Renal cortical epithelial cell (primary cell): ENCODE results near the gene EPHA4. TPM values are rescaled to one million over a fixed set of nuclear protein-coding genes. Genes with fewer than 3 reads are reported as not detected.
A peak's percentile ranks its signal among the peaks of the same experiment; 100 is the strongest.

Experiments used
- DNase-seq: peaks from one replicate; pipeline ENCODE4 v3.0.0-alpha.2; 2011; ENCODE audit warnings: low read depth
- total RNA-seq: library from RNA; depleted of rRNA; stranded (reverse); fragments of >200 nt; gene quantifications from 2 replicates; pipeline ENCODE4 v1.2.3, GENCODE V29; 2014

The EPHA4 gene
- total RNA-seq, 1 donor from 2014 or later: 15.8 TPM

- DNase-seq: no peak
Observed at GRCh38 chr2:221476195-221476594, 95.9 kb downstream of the EPHA4 start.

GRCh38 chr2:221473451-221473850, 98.7 kb downstream of the EPHA4 start:
- DNase-seq: no peak

DNA sequence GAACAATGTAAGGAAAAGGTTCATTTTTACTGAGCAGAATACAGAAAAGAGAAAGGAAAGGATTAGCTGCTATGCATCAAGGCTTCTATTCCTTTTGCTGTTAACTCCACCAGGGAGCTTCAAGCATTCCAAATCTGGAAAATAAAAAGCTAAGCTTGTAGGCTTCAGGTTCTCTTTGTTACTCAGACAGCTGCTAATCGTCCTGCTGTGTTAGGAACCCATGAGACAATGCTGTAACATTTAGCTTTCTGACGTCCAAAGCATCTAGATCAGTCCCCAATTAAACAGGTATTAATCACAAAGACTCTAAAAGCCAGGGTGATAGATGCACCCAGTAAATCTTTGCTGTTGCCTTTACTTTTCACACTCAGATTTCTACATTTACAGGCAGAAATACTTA, 103.8 kb downstream of the EPHA4 start:
- DNase-seq: no peak

- DNase-seq: peak; percentile 67
Observed at GRCh38 chr2:221467610-221468009, 104.5 kb downstream of the EPHA4 start.

DNA sequence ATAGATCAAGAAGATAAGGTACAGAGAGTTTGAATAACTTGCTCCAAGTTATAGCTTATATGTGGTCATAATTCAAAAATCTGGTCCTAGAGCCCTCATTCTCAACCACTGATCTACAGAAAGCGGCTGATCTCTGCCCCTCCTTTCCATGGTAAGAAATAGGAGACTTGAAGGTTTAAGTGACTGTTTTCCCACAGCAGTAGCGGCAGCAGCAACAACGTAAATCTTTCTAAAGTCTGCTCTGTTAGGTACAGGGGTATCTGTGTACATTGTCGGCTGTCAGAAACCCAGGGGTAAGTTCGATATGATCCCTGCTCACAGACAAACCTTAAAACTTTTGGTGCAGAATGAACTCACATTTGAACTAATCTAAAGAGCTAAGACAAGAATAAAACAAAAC, 105.4 kb downstream of the EPHA4 start:
- no peak for DNase-seq

GRCh38 chr2:221465776-221466175, 106.3 kb downstream of the EPHA4 start:
- DNase-seq: peak; percentile 42

- no peak for DNase-seq
Observed at GRCh38 chr2:221464971-221465370, 107.1 kb downstream of the EPHA4 start.

DNA sequence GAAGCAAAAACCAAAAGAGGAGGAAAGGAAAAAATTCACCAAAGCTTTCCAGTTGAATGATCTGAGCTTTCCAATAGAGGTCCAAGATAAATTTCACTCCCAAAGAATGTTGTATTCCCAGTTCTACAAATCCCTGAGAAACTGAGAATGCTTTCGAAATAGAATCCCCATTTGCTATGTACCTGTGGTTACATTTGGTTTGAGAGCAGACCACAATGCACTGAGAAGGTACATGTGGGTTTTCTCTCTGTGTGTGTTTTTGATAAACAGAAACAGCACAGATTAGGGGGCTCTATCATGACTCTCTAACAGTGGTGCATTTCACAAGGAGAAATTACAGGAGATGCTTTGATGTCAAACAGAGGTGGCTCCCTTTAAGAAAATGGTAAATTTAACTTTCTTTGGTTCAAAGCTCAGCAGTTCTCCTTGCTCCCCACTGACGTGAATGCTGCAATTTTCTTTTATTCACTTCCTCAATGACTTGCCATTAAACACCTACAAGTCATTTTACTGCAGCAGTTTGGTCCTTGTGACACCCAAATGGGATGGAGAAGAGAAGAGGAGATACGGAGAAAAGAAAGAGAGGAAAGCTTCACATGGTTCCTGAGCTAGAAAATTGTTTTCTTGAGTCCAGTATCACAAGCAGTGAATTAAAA, 108.7 kb downstream of the EPHA4 start:
- DNase-seq: peak; percentile 59

- DNase-seq: no peak
Observed at GRCh38 chr2:221461901-221462300, 110.2 kb downstream of the EPHA4 start.

DNA sequence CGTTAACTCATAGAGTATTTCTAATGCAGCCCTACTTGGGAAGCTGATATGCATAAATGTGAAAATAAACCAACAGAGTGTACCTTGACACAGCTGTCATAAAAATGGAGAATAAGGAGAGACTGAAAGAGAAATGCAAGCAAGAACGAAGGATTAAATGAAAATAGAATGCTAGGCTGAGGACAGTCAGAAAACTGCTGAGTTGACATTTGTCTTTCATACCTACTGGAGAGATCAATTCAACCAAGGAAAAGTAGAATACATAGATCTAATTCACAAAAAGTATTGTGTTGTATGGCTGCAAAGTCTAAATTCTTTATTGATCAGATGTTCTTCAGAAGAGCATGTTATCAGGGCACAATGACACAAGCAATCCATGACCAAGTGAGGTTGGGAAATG, 112.0 kb downstream of the EPHA4 start:
- DNase-seq: no peak

- DNase-seq: no peak
Observed at GRCh38 chr2:221458578-221458977, 113.5 kb downstream of the EPHA4 start.

GRCh38 chr2:221455214-221455613, 116.9 kb downstream of the EPHA4 start:
- no peak for DNase-seq

DNA sequence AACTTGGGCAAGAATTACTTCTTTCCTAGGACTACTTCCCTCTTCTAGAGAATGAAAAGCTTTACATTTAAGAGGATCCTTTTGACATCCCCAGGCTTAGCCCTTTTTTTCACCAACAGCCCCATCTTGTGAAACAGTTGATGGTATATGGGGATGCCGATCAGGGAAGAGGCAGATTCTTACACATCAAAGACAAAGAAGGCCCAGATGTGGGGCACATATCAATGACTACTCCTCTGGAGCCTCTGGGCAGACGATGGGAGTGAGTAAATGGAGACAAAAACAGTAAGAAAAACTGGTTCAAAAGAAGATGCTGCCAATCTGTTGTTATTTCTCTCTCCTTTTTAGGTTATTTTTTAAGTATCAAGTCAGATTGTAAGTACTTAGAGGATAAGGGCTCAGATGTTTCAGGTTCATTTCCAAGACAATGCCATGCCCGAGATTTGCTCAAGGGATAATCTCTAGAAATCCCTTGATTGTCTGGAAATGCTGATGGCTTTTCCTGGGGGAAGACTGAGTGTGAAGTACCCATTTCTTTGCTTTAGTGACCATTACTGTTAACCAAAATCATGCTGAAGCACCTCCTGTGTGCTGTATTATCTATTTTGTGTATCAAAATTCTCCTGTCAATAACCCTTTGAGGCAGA, 117.5 kb downstream of the EPHA4 start:
- no peak for DNase-seq

GRCh38 chr2:221451862-221452788, 120.0 kb downstream of the EPHA4 start:
- no peak for DNase-seq

DNA sequence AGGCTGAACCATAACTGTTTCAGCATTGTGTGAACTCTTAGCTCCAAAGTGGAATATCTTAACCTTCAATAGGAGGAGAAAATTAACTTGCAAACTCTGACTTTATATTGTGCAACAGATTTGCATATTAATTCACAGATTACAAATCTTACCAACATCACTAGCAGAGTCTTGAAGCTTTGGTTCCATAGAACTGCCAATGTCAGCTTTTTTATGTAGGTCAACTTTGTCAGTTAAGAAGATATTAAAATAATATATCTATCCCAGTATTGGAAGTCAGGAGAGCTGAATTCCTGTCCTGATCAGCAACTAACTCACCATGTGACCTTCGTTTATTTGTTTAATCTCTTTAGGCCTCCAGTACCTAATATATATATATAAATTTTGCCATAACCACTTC, 121.8 kb downstream of the EPHA4 start:
- no peak for DNase-seq

DNA sequence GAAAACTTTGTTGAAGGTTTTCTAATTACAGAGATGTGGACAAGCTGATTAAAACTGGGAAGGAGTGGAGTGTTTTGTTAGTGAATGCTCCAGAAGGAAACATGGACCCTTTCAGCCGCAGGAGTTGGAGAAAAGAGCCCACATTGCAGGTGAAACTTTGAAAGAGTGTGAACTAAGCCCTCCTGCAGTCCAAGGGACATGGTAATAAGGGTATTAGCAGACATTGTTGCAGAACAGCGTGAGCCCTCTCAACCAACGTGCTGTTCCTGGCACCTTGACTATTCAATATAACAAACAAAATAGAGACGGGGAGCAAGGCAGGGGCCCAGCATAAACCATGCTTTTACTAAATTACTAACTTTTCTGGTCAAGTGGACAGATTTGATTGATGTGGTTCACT, 122.7 kb downstream of the EPHA4 start:
- no peak for DNase-seq

DNA sequence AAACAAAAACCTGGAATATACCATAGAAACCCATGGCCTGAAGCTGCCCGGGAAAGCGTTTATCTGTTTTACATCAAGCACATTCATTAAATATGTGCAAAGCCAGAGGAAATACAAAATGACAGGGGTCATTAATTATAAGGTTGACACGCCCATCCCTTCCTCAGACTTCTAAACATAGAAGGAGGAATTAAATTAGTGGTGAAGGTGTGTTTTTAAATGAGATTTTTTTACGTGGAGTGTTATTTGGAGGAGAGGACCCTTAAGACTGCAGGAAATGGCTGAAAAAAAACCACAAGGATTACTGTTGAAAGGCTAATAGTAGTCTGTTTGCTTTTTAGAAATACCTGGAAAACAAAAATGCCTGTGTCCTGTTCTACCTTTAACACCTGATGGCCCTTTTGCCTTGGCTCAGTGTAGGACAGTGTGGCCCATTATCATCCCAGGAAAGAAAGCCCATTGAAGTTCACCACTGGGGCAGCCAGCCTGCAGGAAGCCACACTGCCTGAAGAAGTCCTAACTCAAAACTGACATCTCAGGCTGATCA, 123.2 kb downstream of the EPHA4 start:
- no peak for DNase-seq

- DNase-seq: no peak
Observed at GRCh38 chr2:221448057-221448843, 123.9 kb downstream of the EPHA4 start.

GRCh38 chr2:221447310-221447709, 124.8 kb downstream of the EPHA4 start:
- DNase-seq: peak; percentile 33

- no peak for DNase-seq
Observed at GRCh38 chr2:221446140-221446539, 126.0 kb downstream of the EPHA4 start.

GRCh38 chr2:221444106-221444505, 128.0 kb downstream of the EPHA4 start:
- DNase-seq: no peak

GRCh38 chr2:221443645-221444044, 128.5 kb downstream of the EPHA4 start:
- no peak for DNase-seq
